ENCODE results near the gene AMOTL1. TPM values are rescaled to one million over a fixed set of nuclear protein-coding genes. Genes with fewer than 3 reads are reported as not detected.

AMOTL1 gene
- 79.3 TPM for total RNA-seq
- polyA plus RNA-seq, result 48.2 TPM

- DNase-seq (ENCODE audit: extremely low spot score), result peak; percentile 74
- 2% methylated on average over 57 of the region's 57 CpGs for WGBS
- H3K36me3 ChIP-seq (ENCODE audit: insufficient read depth), result no peaks in the 10 kb centered on the region
- H3K4me1 ChIP-seq (ENCODE audit: insufficient read depth), result peaks cover 2% of the 10 kb centered on the region
- peak within 1 kb of the TSS; percentile 85 for H3K27ac ChIP-seq (ENCODE audit: low read depth)
- peak within 1 kb of the TSS; percentile 90 for H3K4me3 ChIP-seq (ENCODE audit: low read depth, low read length)
Observed at GRCh38 chr11:94767701-94768601, at the start of gene AMOTL1. Gene AMOTL1, plus strand, starts transcription at chr11:94768356. Its CDS starts 156 bp downstream, at chr11:94768512.

GRCh38 chr11:94719876-94720275, 48.3 kb upstream of the AMOTL1 start:
- 88% methylated on average over 3 of the region's 3 CpGs for WGBS

GRCh38 chr11:94721565-94722292, 46.4 kb upstream of the AMOTL1 start:
- no peaks in the 10 kb centered on the region for H3K36me3 ChIP-seq (ENCODE audit: insufficient read depth)
- WGBS, result 85% methylated on average over 2 of the region's 2 CpGs
- H3K4me1 ChIP-seq (ENCODE audit: insufficient read depth), result no peaks in the 10 kb centered on the region
- no peak for DNase-seq (ENCODE audit: extremely low spot score)
- no peak overlapping the region for H3K27ac ChIP-seq (ENCODE audit: low read depth)
- H3K4me3 ChIP-seq (ENCODE audit: low read depth, low read length), result no peak overlapping the region

More at GRCh38 chr11:94719876-94720275, 48.3 kb upstream of the AMOTL1 start:
- Histone ChIP-seq H3K36me3 (ENCODE audit: insufficient read depth) (no peaks in the 10 kb centered on the region), H3K4me3 (ENCODE audit: low read depth, low read length) (no peak overlapping the region), H3K4me1 (ENCODE audit: insufficient read depth) (no peaks in the 10 kb centered on the region), H3K27ac (ENCODE audit: low read depth) (no peak overlapping the region)
- DNase-seq (ENCODE audit: extremely low spot score), result no peak

GRCh38 chr11:94722735-94723134, 45.4 kb upstream of the AMOTL1 start:
- 89% methylated on average over 1 of the region's 1 CpG for WGBS
- H3K27ac ChIP-seq (ENCODE audit: low read depth), result no peak overlapping the region
- H3K4me1 ChIP-seq (ENCODE audit: insufficient read depth), result no peaks in the 10 kb centered on the region
- no peak overlapping the region for H3K4me3 ChIP-seq (ENCODE audit: low read depth, low read length)
- no peaks in the 10 kb centered on the region for H3K36me3 ChIP-seq (ENCODE audit: insufficient read depth)
- no peak for DNase-seq (ENCODE audit: extremely low spot score)

- Histone ChIP-seq H3K27ac (ENCODE audit: low read depth) (no peak overlapping the region), H3K4me1 (ENCODE audit: insufficient read depth) (no peaks in the 10 kb centered on the region), H3K36me3 (ENCODE audit: insufficient read depth) (no peaks in the 10 kb centered on the region), H3K4me3 (ENCODE audit: low read depth, low read length) (no peak overlapping the region)
- 88% methylated on average over 2 of the region's 2 CpGs for WGBS
- DNase-seq (ENCODE audit: extremely low spot score), result no peak
Observed at GRCh38 chr11:94725097-94725496, 43.1 kb upstream of the AMOTL1 start.

- Histone ChIP-seq H3K27ac (ENCODE audit: low read depth) (no peak overlapping the region), H3K36me3 (ENCODE audit: insufficient read depth) (no peaks in the 10 kb centered on the region), H3K4me3 (ENCODE audit: low read depth, low read length) (no peak overlapping the region), H3K4me1 (ENCODE audit: insufficient read depth) (no peaks in the 10 kb centered on the region)
- DNase-seq (ENCODE audit: extremely low spot score), result no peak
- 96% methylated on average over 2 of the region's 2 CpGs for WGBS
Observed at GRCh38 chr11:94727819-94728218, 40.3 kb upstream of the AMOTL1 start.

- Histone ChIP-seq H3K36me3 (ENCODE audit: insufficient read depth) (no peaks in the 10 kb centered on the region), H3K4me3 (ENCODE audit: low read depth, low read length) (no peak overlapping the region), H3K27ac (ENCODE audit: low read depth) (no peak overlapping the region), H3K4me1 (ENCODE audit: insufficient read depth) (no peaks in the 10 kb centered on the region)
- DNase-seq (ENCODE audit: extremely low spot score), result no peak
- WGBS, result 90% methylated on average over 1 of the region's 1 CpG
Observed at GRCh38 chr11:94728541-94728940, 39.6 kb upstream of the AMOTL1 start.

GRCh38 chr11:94728966-94729751, 39.0 kb upstream of the AMOTL1 start:
- no peaks in the 10 kb centered on the region for H3K4me1 ChIP-seq (ENCODE audit: insufficient read depth)
- no peak for DNase-seq (ENCODE audit: extremely low spot score)
- H3K36me3 ChIP-seq (ENCODE audit: insufficient read depth), result no peaks in the 10 kb centered on the region
- H3K4me3 ChIP-seq (ENCODE audit: low read depth, low read length), result no peak overlapping the region
- no peak overlapping the region for H3K27ac ChIP-seq (ENCODE audit: low read depth)
- 92% methylated on average over 7 of the region's 7 CpGs for WGBS

GRCh38 chr11:94730153-94730552, 38.0 kb upstream of the AMOTL1 start:
- DNase-seq (ENCODE audit: extremely low spot score), result no peak
- Histone ChIP-seq H3K27ac (ENCODE audit: low read depth) (no peak overlapping the region), H3K4me3 (ENCODE audit: low read depth, low read length) (no peak overlapping the region), H3K4me1 (ENCODE audit: insufficient read depth) (no peaks in the 10 kb centered on the region), H3K36me3 (ENCODE audit: insufficient read depth) (no peaks in the 10 kb centered on the region)
- WGBS, result 85% methylated on average over 1 of the region's 1 CpG

GRCh38 chr11:94731880-94732601, 36.1 kb upstream of the AMOTL1 start:
- H3K27ac ChIP-seq (ENCODE audit: low read depth), result no peak overlapping the region
- H3K4me1 ChIP-seq (ENCODE audit: insufficient read depth), result no peaks in the 10 kb centered on the region
- no peak for DNase-seq (ENCODE audit: extremely low spot score)
- 67% methylated on average over 3 of the region's 3 CpGs for WGBS
- H3K36me3 ChIP-seq (ENCODE audit: insufficient read depth), result no peaks in the 10 kb centered on the region
- no peak overlapping the region for H3K4me3 ChIP-seq (ENCODE audit: low read depth, low read length)

- Histone ChIP-seq H3K27ac (ENCODE audit: low read depth) (no peak overlapping the region), H3K36me3 (ENCODE audit: insufficient read depth) (no peaks in the 10 kb centered on the region), H3K4me3 (ENCODE audit: low read depth, low read length) (no peak overlapping the region), H3K4me1 (ENCODE audit: insufficient read depth) (no peaks in the 10 kb centered on the region)
- no peak for DNase-seq (ENCODE audit: extremely low spot score)
- 68% methylated on average over 7 of the region's 7 CpGs for WGBS
Observed at GRCh38 chr11:94732617-94733281, 35.4 kb upstream of the AMOTL1 start.

- Histone ChIP-seq H3K4me1 (ENCODE audit: insufficient read depth) (no peaks in the 10 kb centered on the region), H3K4me3 (ENCODE audit: low read depth, low read length) (no peak overlapping the region), H3K36me3 (ENCODE audit: insufficient read depth) (no peaks in the 10 kb centered on the region), H3K27ac (ENCODE audit: low read depth) (no peak overlapping the region)
- WGBS, result 95% methylated on average over 4 of the region's 4 CpGs
- no peak for DNase-seq (ENCODE audit: extremely low spot score)
Observed at GRCh38 chr11:94734563-94735275, 33.4 kb upstream of the AMOTL1 start.
